ENCODE results near the gene SPATA16.
"Not testable (repeated sequence)": the region's sequence is repeated elsewhere in the genome, so short reads cannot be mapped to it uniquely, and the experiment has no call there.

Gene SPATA16

GRCh38 chr3:173140986-173141385, at the start of gene SPATA16:
TSS of gene SPATA16 (minus strand) at chr3:173141235. CDS start at chr3:173117731, 23,504 bp downstream.
- no peak for DNase-seq (ENCODE audit: low read depth in 2 of 2)

GRCh38 chr3:173183022-173183421, 42.0 kb upstream of the SPATA16 start:
- DNase-seq (ENCODE audit: low read depth in 2 of 2) = not testable (repeated sequence)

GRCh38 chr3:173173652-173174051, 32.6 kb upstream of the SPATA16 start:
- DNase-seq (ENCODE audit: low read depth in 2 of 2) = no peak

- DNase-seq (ENCODE audit: low read depth in 2 of 2) = not testable (repeated sequence)
Measured at GRCh38 chr3:173159139-173159538, 18.1 kb upstream of the SPATA16 start.

- not testable (repeated sequence) for DNase-seq (ENCODE audit: low read depth in 2 of 2)
Measured at GRCh38 chr3:173156533-173156932, 15.5 kb upstream of the SPATA16 start.

- no peak for DNase-seq (ENCODE audit: low read depth in 2 of 2)
Measured at GRCh38 chr3:173153631-173154030, 12.6 kb upstream of the SPATA16 start.

- DNase-seq (ENCODE audit: low read depth in 2 of 2) = no peak
Measured at GRCh38 chr3:173139420-173139819, 1.6 kb downstream of the SPATA16 start.

GRCh38 chr3:173138026-173138425, 3.0 kb downstream of the SPATA16 start:
- no peak for DNase-seq (ENCODE audit: low read depth in 2 of 2)

GRCh38 chr3:173135059-173135458, 6.0 kb downstream of the SPATA16 start:
- no peak for DNase-seq (ENCODE audit: low read depth in 2 of 2)

- DNase-seq (ENCODE audit: low read depth in 2 of 2) = no peak
Measured at GRCh38 chr3:173128633-173129032, 12.4 kb downstream of the SPATA16 start.

- no peak for DNase-seq (ENCODE audit: low read depth in 2 of 2)
Measured at GRCh38 chr3:173111321-173111720, 29.7 kb downstream of the SPATA16 start.

- DNase-seq (ENCODE audit: low read depth in 2 of 2) = no peak
Measured at GRCh38 chr3:173109143-173109542, 31.9 kb downstream of the SPATA16 start.

GRCh38 chr3:173103469-173103868, 37.6 kb downstream of the SPATA16 start:
- DNase-seq (ENCODE audit: low read depth in 2 of 2) = no peak

GRCh38 chr3:173098959-173099358, 42.1 kb downstream of the SPATA16 start:
- no peak for DNase-seq (ENCODE audit: low read depth in 2 of 2)

- DNase-seq (ENCODE audit: low read depth in 2 of 2) = no peak
Measured at GRCh38 chr3:173096994-173097785, 43.8 kb downstream of the SPATA16 start.

- DNase-seq (ENCODE audit: low read depth in 2 of 2) = no peak
Measured at GRCh38 chr3:173096140-173096539, 44.9 kb downstream of the SPATA16 start.

GRCh38 chr3:173092038-173092437, 49.0 kb downstream of the SPATA16 start:
- no peak for DNase-seq (ENCODE audit: low read depth in 2 of 2)

GRCh38 chr3:173090492-173090891, 50.5 kb downstream of the SPATA16 start:
- no peak for DNase-seq (ENCODE audit: low read depth in 2 of 2)

GRCh38 chr3:173089283-173089682, 51.8 kb downstream of the SPATA16 start:
- no peak for DNase-seq (ENCODE audit: low read depth in 2 of 2)

- no peak for DNase-seq (ENCODE audit: low read depth in 2 of 2)
Measured at GRCh38 chr3:173078525-173078924, 62.5 kb downstream of the SPATA16 start.

GRCh38 chr3:173066044-173067004, 74.7 kb downstream of the SPATA16 start:
- no peak for DNase-seq (ENCODE audit: low read depth in 2 of 2)

- DNase-seq (ENCODE audit: low read depth in 2 of 2) = no peak
Measured at GRCh38 chr3:173065543-173065981, 75.5 kb downstream of the SPATA16 start.
